ENCODE data around the gene CENPS.
"Not testable (repeated sequence)": the region's sequence is repeated elsewhere in the genome, so short reads cannot be mapped to it uniquely, and the experiment has no call there.

The CENPS gene

DNA sequence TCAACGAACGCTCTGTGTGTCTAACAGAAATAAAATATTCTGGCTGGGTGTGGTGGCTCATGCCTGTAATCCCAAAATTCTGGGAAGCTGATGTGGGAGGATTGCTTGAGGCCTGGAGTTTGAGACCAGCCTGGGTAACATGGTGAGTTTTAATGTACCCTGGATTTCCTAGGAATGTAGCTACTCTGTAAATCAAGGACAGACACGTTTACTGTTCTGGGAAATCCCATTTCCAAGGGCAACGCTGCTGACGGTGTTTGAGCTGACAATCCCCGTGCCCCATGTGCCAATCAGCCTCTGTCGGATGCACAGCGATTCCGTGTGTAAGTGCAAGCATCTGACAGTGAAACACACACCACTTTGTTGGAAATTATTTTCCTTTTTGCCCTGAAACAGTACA, 27.6 kb downstream of the CENPS start:
- no peak for DNase-seq
- H3K4me3 Mint-ChIP-seq = no peak overlapping the region
- H3K9me3 Mint-ChIP-seq = no peaks in the 10 kb centered on the region
- H3K27me3 Mint-ChIP-seq = no peaks in the 10 kb centered on the region
- no peak overlapping the region for H3K27ac Mint-ChIP-seq
- no peak for ATAC-seq
- H3K4me1 Mint-ChIP-seq = peaks cover 5% of the 10 kb centered on the region

- H3K4me3 Mint-ChIP-seq = no peak overlapping the region
- ATAC-seq (no peak), DNase-seq (no peak)
- peak overlapping the region in 1 of 2 donors; percentile 63 for H3K27ac Mint-ChIP-seq
- H3K9me3 Mint-ChIP-seq = no peaks in the 10 kb centered on the region
- H3K27me3 Mint-ChIP-seq = no peaks in the 10 kb centered on the region
- H3K4me1 Mint-ChIP-seq = peaks cover 5% of the 10 kb centered on the region
Observed at GRCh38 chr1:10459184-10459583, 29.0 kb downstream of the CENPS start.

- Mint-ChIP-seq H3K27ac (no peak overlapping the region), H3K27me3 (no peaks in the 10 kb centered on the region), H3K4me3 (no peak overlapping the region), H3K9me3 (no peaks in the 10 kb centered on the region), H3K4me1 (peaks cover 17% of the 10 kb centered on the region)
- ATAC-seq (no peak), DNase-seq (no peak)
Observed at GRCh38 chr1:10467078-10467477, 36.8 kb downstream of the CENPS start.

- Mint-ChIP-seq H3K4me1 (peaks cover 35% of the 10 kb centered on the region), H3K4me3 (no peak overlapping the region), H3K27me3 (no peaks in the 10 kb centered on the region), H3K27ac (peak overlapping the region in 1 of 2 donors; percentile 74), H3K9me3 (no peaks in the 10 kb centered on the region)
- DNase-seq (no peak), ATAC-seq (no peak)
Observed at GRCh38 chr1:10470043-10470442, 39.8 kb downstream of the CENPS start.

GRCh38 chr1:10471411-10472219, 41.4 kb downstream of the CENPS start:
- H3K4me1 Mint-ChIP-seq = peaks cover 47% of the 10 kb centered on the region

DNA sequence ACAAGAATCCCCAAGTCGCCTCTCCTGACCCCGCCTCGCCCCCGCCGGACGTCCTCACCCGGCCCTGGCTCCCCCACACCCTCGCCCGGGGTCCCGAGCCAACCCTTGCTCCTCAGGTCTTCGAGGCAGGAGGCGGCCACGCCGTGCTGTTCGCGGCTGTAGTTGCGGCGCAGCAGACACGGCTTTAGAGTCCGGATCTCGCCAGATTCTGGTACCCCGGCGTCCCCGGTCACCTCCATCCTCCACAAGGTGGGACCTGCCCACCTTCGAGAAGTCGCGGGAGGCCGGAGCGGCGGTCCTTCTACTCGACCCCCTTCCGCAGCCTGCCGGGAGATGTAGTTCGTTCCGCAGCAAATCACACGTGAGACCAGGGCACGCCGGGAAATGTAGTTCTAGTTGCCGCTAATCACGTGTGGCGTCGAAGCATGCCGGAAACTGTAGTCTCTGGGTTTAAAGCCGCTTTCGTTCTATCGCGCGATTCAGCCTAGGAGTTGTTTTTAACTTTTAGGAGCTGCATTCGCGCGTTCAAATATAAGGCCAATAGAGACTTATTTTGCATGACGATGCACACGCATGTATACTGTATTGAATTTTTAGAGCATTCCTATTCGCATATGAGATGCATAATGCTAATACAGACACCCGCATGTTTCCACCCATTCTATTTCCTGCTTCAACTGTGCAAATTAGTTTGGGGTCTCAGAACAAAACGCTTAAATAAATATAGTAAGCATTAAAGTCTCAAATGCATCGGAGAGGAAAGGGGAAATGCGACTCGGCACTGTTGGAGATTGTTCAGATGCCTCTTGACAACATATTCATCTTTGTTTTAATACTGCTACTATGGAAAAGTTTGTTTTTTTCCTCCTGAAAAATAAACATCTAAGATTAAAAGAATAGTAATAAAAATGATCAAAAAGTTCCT, 42.2 kb downstream of the CENPS start, which contains the start of gene DFFA:
TSS of gene DFFA (minus strand) at position 310 of the 925 bp plus-strand sequence. CDS start at position 239, 71 bp downstream.
- peaks cover 54% of the 10 kb centered on the region for H3K4me1 Mint-ChIP-seq
- no peaks in the 10 kb centered on the region for H3K27me3 Mint-ChIP-seq
- H3K4me3 Mint-ChIP-seq = peak within 1 kb of the TSS; percentile 98 to 100
- peak within 1 kb of the TSS; percentile 98 to 99 for H3K27ac Mint-ChIP-seq
- DNase-seq (peak; percentile 89 to 92), ATAC-seq (peak; percentile 87)
- no peaks in the 10 kb centered on the region for H3K9me3 Mint-ChIP-seq

More at GRCh38 chr1:10471411-10472219, 41.4 kb downstream of the CENPS start:
- H3K27me3 Mint-ChIP-seq = no peaks in the 10 kb centered on the region
- ATAC-seq = no peak
- peak overlapping the region; percentile 98 to 99 for H3K27ac Mint-ChIP-seq
- no peaks in the 10 kb centered on the region for H3K9me3 Mint-ChIP-seq
- no peak for DNase-seq
- peak overlapping the region; percentile 98 to 100 for H3K4me3 Mint-ChIP-seq

DNA sequence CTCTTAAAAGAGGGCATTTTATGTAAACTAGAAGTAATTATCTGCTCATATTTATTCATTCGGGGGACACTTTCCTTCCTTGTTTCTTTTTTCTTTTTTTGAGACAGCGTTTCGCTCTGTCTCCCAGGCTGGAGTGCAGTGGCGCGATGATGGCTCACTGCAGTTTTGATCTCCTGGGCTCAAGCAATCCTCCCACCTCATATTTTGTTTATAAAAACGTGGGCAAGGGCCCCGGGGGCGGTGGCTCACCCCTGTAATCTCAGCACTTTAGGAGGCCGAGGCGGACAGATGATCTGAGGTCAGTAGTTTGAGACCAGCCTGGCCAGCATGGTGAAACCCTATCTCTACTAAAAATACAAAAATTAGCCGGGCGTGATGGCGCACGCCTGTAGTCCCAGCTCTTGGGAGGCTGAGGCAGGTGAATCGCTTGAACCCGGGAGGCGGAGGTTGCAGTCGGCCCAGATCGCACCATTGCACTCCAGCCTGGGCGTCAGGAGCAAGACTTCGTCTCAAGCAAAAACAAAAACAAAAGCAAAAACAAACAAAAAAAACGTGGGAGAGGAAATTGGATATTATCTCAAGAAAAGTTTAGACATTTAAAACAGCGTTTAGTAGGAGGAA, 43.0 kb downstream of the CENPS start:
- ATAC-seq = no peak
- no peaks in the 10 kb centered on the region for H3K27me3 Mint-ChIP-seq

GRCh38 chr1:10474309-10474612, 44.0 kb downstream of the CENPS start:
- not testable (repeated sequence) for H3K9me3 Mint-ChIP-seq, H3K27me3 Mint-ChIP-seq, ATAC-seq, DNase-seq
- H3K4me1 Mint-ChIP-seq = peaks cover 58% of the 10 kb centered on the region
- peak overlapping the region; percentile 91 to 97 for H3K4me3 Mint-ChIP-seq
- peak overlapping the region; percentile 42 to 89 for H3K27ac Mint-ChIP-seq

More for the DNA sequence above, 43.0 kb downstream of the CENPS start:
- H3K27ac Mint-ChIP-seq = peak overlapping the region in 1 of 2 donors; percentile 59
- peaks cover 54% of the 10 kb centered on the region for H3K4me1 Mint-ChIP-seq
- DNase-seq = no peak
- H3K4me3 Mint-ChIP-seq = peak overlapping the region; percentile 73 to 98
- H3K9me3 Mint-ChIP-seq = no peaks in the 10 kb centered on the region

GRCh38 chr1:10474613-10475507, 44.6 kb downstream of the CENPS start, which contains the start of gene PEX14:
PEX14 (plus strand) TSS chr1:10474950; CDS start chr1:10474967, 17 bp downstream.
- Mint-ChIP-seq H3K4me3 (peak within 1 kb of the TSS; percentile 91 to 97), H3K27ac (peak within 1 kb of the TSS; percentile 94 to 96), H3K27me3 (no peaks in the 10 kb centered on the region), H3K9me3 (no peaks in the 10 kb centered on the region), H3K4me1 (peaks cover 61% of the 10 kb centered on the region)
- ATAC-seq = peak; percentile 92
- peak; percentile 85 to 92 for DNase-seq

DNA sequence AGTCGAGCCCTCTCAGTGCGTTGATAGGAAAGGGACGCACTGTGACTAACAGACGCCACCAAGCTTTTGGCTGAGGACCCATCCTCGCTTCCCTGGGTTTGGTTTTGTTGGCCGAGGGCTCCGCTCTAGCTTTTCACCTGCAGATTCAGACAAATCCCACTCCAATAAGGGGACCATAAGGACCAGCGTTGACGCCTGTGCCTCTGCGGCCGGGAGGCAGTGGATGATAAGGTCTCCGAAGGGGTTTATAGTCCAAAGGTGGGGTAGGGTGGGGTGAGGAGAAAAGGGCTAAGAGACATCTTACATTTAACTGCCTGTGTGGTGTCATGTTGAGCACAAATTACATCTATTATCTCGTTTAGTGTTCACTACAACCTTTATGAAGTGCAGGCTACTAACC, 45.3 kb downstream of the CENPS start:
- peak overlapping the region; percentile 94 to 96 for H3K27ac Mint-ChIP-seq
- peaks cover 59% of the 10 kb centered on the region for H3K4me1 Mint-ChIP-seq
- H3K4me3 Mint-ChIP-seq = peak overlapping the region; percentile 90 to 97
- ATAC-seq (peak; percentile 4), DNase-seq (no peak)
- H3K9me3 Mint-ChIP-seq = no peaks in the 10 kb centered on the region
- no peaks in the 10 kb centered on the region for H3K27me3 Mint-ChIP-seq

- Mint-ChIP-seq H3K4me3 (no peak overlapping the region), H3K27ac (no peak overlapping the region), H3K27me3 (no peaks in the 10 kb centered on the region), H3K4me1 (peaks cover 31% of the 10 kb centered on the region), H3K9me3 (no peaks in the 10 kb centered on the region)
- DNase-seq (no peak), ATAC-seq (no peak)
Observed at GRCh38 chr1:10479296-10479695, 49.1 kb downstream of the CENPS start.

GRCh38 chr1:10480614-10481013, 50.4 kb downstream of the CENPS start:
- ATAC-seq = no peak
- Mint-ChIP-seq H3K4me3 (no peak overlapping the region), H3K27me3 (no peaks in the 10 kb centered on the region), H3K9me3 (no peaks in the 10 kb centered on the region), H3K27ac (no peak overlapping the region), H3K4me1 (peaks cover 24% of the 10 kb centered on the region)
- DNase-seq = no peak

DNA sequence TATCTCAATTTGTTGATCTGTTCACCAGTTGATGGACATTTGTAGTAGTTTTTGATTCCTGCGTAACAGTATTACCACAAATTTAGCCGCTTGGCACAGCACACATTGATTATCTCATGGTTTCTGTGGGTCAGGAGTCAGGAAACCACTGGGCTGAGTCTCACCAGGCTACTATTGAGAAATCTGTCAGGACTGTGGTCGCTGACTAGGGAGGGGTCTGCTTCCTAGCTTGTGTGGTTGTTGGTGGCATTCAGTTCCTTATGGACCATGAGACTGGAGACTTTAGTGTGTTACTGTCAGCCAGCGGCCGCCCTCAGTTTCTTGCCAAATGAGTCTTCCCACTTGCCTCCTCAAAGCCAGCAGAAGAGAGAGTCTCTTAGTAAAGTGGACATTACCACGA, 54.3 kb downstream of the CENPS start:
- H3K4me1 Mint-ChIP-seq = peaks cover 7% of the 10 kb centered on the region
- ATAC-seq (no peak), DNase-seq (no peak)
- no peaks in the 10 kb centered on the region for H3K27me3 Mint-ChIP-seq
- no peak overlapping the region for H3K27ac Mint-ChIP-seq
- no peak overlapping the region for H3K4me3 Mint-ChIP-seq
- no peaks in the 10 kb centered on the region for H3K9me3 Mint-ChIP-seq

- Mint-ChIP-seq H3K9me3 (no peaks in the 10 kb centered on the region), H3K4me1 (peaks cover 30% of the 10 kb centered on the region), H3K27ac (no peak overlapping the region), H3K27me3 (no peaks in the 10 kb centered on the region), H3K4me3 (no peak overlapping the region)
- ATAC-seq (no peak), DNase-seq (no peak)
Observed at GRCh38 chr1:10489291-10490055, 59.2 kb downstream of the CENPS start.

All from stimulated activated naive CD8-positive, alpha-beta T cell treated with anti-CD3 and anti-CD28 coated beads, Interleukin-15, amount 100 ng/mL, for 72 hours (primary cell).